GM23338 (cell line): ENCODE results near the gene TMEM165. TPM values are rescaled to one million over a fixed set of nuclear protein-coding genes. Genes with fewer than 3 reads are reported as not detected.

Experiments used
- ATAC-seq: fragments of 200-7000 bp; cut with Tn5 transposase; 3 replicates; pipeline ENCODE4 v1.9.1; 2020
- DNase-seq: peaks from one replicate; pipeline ENCODE4 v3.0.0-alpha.2; 2015; ENCODE audit warnings: low spot score
- H2AFZ ChIP-seq: fragments of 200-600 bp; sonication (generic); 2 replicates; pipeline ENCODE4 v1.8.0; 2016; ENCODE audit warnings: antibody characterized with exemption, mild to moderate bottlenecking, moderate library complexity
- H3F3A ChIP-seq: fragments of 200-600 bp; sonication (generic); replicated peaks from 2 replicates; pipeline ENCODE4 v1.8.0; 2017; ENCODE audit warnings: antibody characterized with exemption, mixed run types, low read depth
- H3K27ac ChIP-seq: fragments of 200-600 bp; sonication (generic); 2 replicates; pipeline ENCODE4 v1.6.1; 2016; ENCODE audit warnings: low read depth
- H3K27me3 ChIP-seq: fragments of 200-600 bp; sonication (generic); 2 replicates; pipeline ENCODE4 v1.8.0; 2016; ENCODE audit warnings: mild to moderate bottlenecking, mixed run types, moderate library complexity; ENCODE audit not compliant: insufficient read depth
- H3K36me3 ChIP-seq: fragments of 200-600 bp; sonication (generic); 2 replicates; pipeline ENCODE4 v1.8.0; 2016; ENCODE audit warnings: mild to moderate bottlenecking; ENCODE audit not compliant: insufficient read depth
- H3K4me1 ChIP-seq: fragments of 200-600 bp; sonication (generic); 2 replicates; pipeline ENCODE4 v1.8.0; 2016; ENCODE audit warnings: mild to moderate bottlenecking, moderate library complexity; ENCODE audit not compliant: insufficient read depth
- H3K4me2 ChIP-seq: fragments of 200-600 bp; sonication (generic); 2 replicates; pipeline ENCODE4 v1.7.1; 2017; ENCODE audit warnings: mixed run types
- H3K4me3 ChIP-seq: fragments of 200-600 bp; sonication (generic); 2 replicates; pipeline ENCODE4 v1.6.1; 2016; ENCODE audit warnings: mixed run types
- H3K79me2 ChIP-seq: fragments of 200-600 bp; sonication (generic); replicated peaks from 2 replicates; pipeline ENCODE4 v1.8.0; 2017; ENCODE audit warnings: mild to moderate bottlenecking; ENCODE audit not compliant: insufficient read depth
- H3K9me2 ChIP-seq: fragments of 200-600 bp; sonication (generic); 2 replicates; pipeline ENCODE4 v1.8.0; 2017; ENCODE audit not compliant: insufficient read depth
- H4K20me1 ChIP-seq: fragments of 200-600 bp; sonication (generic); replicated peaks from 2 replicates; pipeline ENCODE4 v1.8.0; 2017; ENCODE audit warnings: mild to moderate bottlenecking; ENCODE audit not compliant: insufficient read depth
- H3K27ac Mint-ChIP-seq: 2 replicates; pipeline ENCODE4 v1.8.0; 2020; ENCODE audit warnings: inconsistent platforms, mild to moderate bottlenecking, moderate library complexity, mixed read lengths
- H3K27me3 Mint-ChIP-seq: 3 replicates; pipeline ENCODE4 v1.8.0; 2022; ENCODE audit warnings: low read depth, mild to moderate bottlenecking, moderate library complexity, mixed read lengths, inconsistent platforms; ENCODE audit not compliant: insufficient read depth, poor library complexity
- H3K36me3 Mint-ChIP-seq: 3 replicates; pipeline ENCODE4 v1.8.0; 2021; ENCODE audit warnings: low read depth, mild to moderate bottlenecking, inconsistent platforms, moderate library complexity, mixed read lengths
- H3K4me1 Mint-ChIP-seq: 3 replicates; pipeline ENCODE4 v1.8.0; 2020; ENCODE audit warnings: mild to moderate bottlenecking, inconsistent platforms, mixed read lengths
- H3K4me3 Mint-ChIP-seq: 3 replicates; pipeline ENCODE4 v1.8.0; 2021; ENCODE audit warnings: moderate library complexity, mild to moderate bottlenecking, inconsistent platforms, mixed read lengths
- H3K9me3 Mint-ChIP-seq: 3 replicates; pipeline ENCODE4 v1.8.0; 2020; ENCODE audit warnings: moderate library complexity, mild to moderate bottlenecking, inconsistent platforms, mixed read lengths
- CREB1 ChIP-seq: fragments of 250-450 bp; sonication (Bioruptor Pico); IDR thresholded peaks from 2 replicates; pipeline ENCODE4 v1.5.0; 2020; ENCODE audit warnings: low read depth, mild to moderate bottlenecking, moderate library complexity
- EZH2phosphoT487 ChIP-seq: fragments of 200-600 bp; sonication (generic); IDR thresholded peaks from one replicate; pipeline ENCODE4 v1.8.1; 2018; ENCODE audit warnings: antibody characterized with exemption; ENCODE audit not compliant: unreplicated experiment
- JUNB ChIP-seq: IDR thresholded peaks from one replicate; pipeline ENCODE4 v1.6.1; 2016; ENCODE audit warnings: antibody characterized with exemption; ENCODE audit not compliant: unreplicated experiment
- NANOG ChIP-seq: IDR thresholded peaks from 2 replicates; pipeline ENCODE4 v1.6.1; 2016; ENCODE audit warnings: antibody characterized with exemption, borderline replicate concordance
- ZNF114 ChIP-seq: fragments of 250-450 bp; sonication (Bioruptor Pico); IDR thresholded peaks from 2 replicates; pipeline ENCODE4 v1.5.0; 2020; ENCODE audit warnings: mild to moderate bottlenecking, moderate library complexity
- polyA plus RNA-seq: library from polyadenylated mRNA; unstranded; fragments of >200 nt; fragmentation: Nextera tagmentation; extraction: Ambion mirVana; gene quantifications from 2 replicates; pipeline ENCODE4 v1.2.1, GENCODE V29; 2016
- total RNA-seq: library from RNA; depleted of rRNA; stranded (reverse); fragments of >200 nt; shearing (Covaris generic); gene quantifications from 2 replicates; pipeline ENCODE4 v1.2.3, GENCODE V29; 2014
- TF ChIP-seq, protein P1 (sequence below): IDR thresholded peaks from 2 replicates; pipeline ENCODE4 v1.6.1; 2016; ENCODE audit warnings: antibody characterized with exemption
- TF ChIP-seq, protein P2 (sequence below), 2 experiments: fragments of 200-600 bp in 1 of 2; sonication (generic) in 1 of 2; conservative IDR thresholded peaks; 2 replicates each; pipeline versions ENCODE4 v1.5.1 to v1.6.1; 2016 to 2017; ENCODE audit warnings: antibody characterized with exemption in 2 of 2, low read depth in 2 of 2, mild to moderate bottlenecking in 2 of 2, moderate library complexity in 1 of 2
- TF ChIP-seq, protein P3 (sequence below): IDR thresholded peaks from one replicate; pipeline ENCODE4 v1.6.1; 2018; ENCODE audit warnings: antibody characterized with exemption; ENCODE audit not compliant: unreplicated experiment
- TF ChIP-seq, protein P4 (sequence below): fragments of 250-450 bp; sonication (Bioruptor Pico); IDR thresholded peaks from 2 replicates; pipeline ENCODE4 v1.5.0; 2020; ENCODE audit warnings: mild to moderate bottlenecking, moderate library complexity

Gene TMEM165
- total and polyA plus RNA-seq, 2 experiments from 2014 or later, result 125 to 171 TPM

DNA sequence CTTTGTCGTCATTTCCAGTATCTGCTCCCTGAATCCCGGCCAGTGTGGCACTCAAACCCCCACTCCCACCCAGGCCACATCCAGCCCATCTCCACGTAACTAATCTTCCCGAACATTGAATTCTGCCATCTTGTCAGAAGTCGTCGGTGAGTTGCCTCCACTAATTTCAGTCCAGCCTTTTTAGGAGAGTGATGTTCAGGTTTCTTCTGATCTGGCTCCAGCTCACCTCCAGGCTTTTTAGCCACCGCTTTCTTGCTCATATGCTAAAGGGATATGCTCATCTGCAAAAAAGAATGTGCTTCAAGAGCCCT is 1.3 kb downstream of the TMEM165 start (continued):
- TF ChIP-seq ZNF114, result no peak
- TF ChIP-seq, protein P1, sequence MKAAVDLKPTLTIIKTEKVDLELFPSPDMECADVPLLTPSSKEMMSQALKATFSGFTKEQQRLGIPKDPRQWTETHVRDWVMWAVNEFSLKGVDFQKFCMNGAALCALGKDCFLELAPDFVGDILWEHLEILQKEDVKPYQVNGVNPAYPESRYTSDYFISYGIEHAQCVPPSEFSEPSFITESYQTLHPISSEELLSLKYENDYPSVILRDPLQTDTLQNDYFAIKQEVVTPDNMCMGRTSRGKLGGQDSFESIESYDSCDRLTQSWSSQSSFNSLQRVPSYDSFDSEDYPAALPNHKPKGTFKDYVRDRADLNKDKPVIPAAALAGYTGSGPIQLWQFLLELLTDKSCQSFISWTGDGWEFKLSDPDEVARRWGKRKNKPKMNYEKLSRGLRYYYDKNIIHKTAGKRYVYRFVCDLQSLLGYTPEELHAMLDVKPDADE, result no peak
- TF ChIP-seq, protein P2, sequence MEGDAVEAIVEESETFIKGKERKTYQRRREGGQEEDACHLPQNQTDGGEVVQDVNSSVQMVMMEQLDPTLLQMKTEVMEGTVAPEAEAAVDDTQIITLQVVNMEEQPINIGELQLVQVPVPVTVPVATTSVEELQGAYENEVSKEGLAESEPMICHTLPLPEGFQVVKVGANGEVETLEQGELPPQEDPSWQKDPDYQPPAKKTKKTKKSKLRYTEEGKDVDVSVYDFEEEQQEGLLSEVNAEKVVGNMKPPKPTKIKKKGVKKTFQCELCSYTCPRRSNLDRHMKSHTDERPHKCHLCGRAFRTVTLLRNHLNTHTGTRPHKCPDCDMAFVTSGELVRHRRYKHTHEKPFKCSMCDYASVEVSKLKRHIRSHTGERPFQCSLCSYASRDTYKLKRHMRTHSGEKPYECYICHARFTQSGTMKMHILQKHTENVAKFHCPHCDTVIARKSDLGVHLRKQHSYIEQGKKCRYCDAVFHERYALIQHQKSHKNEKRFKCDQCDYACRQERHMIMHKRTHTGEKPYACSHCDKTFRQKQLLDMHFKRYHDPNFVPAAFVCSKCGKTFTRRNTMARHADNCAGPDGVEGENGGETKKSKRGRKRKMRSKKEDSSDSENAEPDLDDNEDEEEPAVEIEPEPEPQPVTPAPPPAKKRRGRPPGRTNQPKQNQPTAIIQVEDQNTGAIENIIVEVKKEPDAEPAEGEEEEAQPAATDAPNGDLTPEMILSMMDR (conservative IDR thresholded peaks at IDR 0.05; ENCODE audit: low read depth in 2 of 2), result no peak

DNA sequence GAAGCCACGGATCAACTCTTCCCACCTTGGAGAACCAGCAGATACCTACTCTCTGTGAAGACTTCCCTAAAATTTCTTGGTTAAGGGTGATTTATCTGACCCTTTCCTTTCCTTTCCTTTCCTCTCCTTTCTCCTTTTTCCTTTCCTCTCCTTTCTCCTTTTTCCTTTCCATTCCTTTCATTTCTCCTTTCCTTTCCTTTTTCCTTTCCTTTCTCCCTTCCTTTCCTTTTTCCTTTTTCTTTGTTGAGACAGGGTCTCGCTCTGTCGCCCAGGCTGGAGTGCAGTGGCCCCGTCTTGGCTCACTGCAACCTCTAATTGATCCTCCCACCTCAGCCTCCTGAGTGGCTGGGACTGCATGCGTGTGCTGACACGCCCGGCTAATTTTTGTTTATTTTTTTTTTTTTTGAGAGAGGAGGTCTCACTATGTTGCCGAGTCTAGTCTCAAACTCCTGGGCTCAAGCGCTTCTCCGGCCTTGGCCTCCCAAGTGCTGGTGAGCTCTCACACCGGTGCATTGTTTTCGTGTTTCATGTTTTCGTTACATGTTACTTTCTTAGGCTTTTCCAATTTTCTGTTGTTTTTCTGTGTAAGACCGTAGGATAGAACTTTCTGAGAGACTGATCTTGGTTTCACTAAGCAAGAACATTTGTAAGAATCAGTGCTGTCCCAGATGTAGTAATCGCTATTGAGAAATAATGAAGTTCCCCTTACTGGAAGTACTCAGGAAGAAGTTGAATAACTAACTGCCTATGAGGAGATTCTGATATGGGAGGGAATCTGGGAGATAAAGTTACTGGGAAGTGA is 2.0 kb downstream of the TMEM165 start:
- peak overlapping the region; percentile 94 for H3K4me3 Mint-ChIP-seq
- Histone ChIP-seq H3F3A (no peaks in the 10 kb centered on the region), H3K4me1 (peaks cover 22% of the 10 kb centered on the region), H3K4me3 (peak overlapping the region; percentile 92), H3K36me3 (peaks cover 9% of the 10 kb centered on the region; the same call in 1 of the 2 replicates), H3K79me2 (peaks cover 64% of the 10 kb centered on the region), H3K4me2 (peak overlapping the region; percentile 87), H3K27me3 (no peaks in the 10 kb centered on the region), H3K27ac (peak overlapping the region; percentile 81), H3K9me2 (no peaks in the 10 kb centered on the region), H4K20me1 (peaks cover 42% of the 10 kb centered on the region), H2AFZ (no peak overlapping the region)
- H3K27me3 Mint-ChIP-seq, result peaks cover 4% of the 10 kb centered on the region
- peaks cover 24% of the 10 kb centered on the region for H3K4me1 Mint-ChIP-seq
- DNase-seq (no peak), ATAC-seq (no peak)
- no peaks in the 10 kb centered on the region; the same call in 1 of the 3 replicates for H3K9me3 Mint-ChIP-seq
- H3K27ac Mint-ChIP-seq, result peak overlapping the region; percentile 85
- peaks cover 40% of the 10 kb centered on the region for H3K36me3 Mint-ChIP-seq
- TF ChIP-seq JUNB, result no peak
- TF ChIP-seq, protein P3, sequence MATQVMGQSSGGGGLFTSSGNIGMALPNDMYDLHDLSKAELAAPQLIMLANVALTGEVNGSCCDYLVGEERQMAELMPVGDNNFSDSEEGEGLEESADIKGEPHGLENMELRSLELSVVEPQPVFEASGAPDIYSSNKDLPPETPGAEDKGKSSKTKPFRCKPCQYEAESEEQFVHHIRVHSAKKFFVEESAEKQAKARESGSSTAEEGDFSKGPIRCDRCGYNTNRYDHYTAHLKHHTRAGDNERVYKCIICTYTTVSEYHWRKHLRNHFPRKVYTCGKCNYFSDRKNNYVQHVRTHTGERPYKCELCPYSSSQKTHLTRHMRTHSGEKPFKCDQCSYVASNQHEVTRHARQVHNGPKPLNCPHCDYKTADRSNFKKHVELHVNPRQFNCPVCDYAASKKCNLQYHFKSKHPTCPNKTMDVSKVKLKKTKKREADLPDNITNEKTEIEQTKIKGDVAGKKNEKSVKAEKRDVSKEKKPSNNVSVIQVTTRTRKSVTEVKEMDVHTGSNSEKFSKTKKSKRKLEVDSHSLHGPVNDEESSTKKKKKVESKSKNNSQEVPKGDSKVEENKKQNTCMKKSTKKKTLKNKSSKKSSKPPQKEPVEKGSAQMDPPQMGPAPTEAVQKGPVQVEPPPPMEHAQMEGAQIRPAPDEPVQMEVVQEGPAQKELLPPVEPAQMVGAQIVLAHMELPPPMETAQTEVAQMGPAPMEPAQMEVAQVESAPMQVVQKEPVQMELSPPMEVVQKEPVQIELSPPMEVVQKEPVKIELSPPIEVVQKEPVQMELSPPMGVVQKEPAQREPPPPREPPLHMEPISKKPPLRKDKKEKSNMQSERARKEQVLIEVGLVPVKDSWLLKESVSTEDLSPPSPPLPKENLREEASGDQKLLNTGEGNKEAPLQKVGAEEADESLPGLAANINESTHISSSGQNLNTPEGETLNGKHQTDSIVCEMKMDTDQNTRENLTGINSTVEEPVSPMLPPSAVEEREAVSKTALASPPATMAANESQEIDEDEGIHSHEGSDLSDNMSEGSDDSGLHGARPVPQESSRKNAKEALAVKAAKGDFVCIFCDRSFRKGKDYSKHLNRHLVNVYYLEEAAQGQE, result no peak
- no peak for TF ChIP-seq EZH2phosphoT487
- TF ChIP-seq, protein P4, sequence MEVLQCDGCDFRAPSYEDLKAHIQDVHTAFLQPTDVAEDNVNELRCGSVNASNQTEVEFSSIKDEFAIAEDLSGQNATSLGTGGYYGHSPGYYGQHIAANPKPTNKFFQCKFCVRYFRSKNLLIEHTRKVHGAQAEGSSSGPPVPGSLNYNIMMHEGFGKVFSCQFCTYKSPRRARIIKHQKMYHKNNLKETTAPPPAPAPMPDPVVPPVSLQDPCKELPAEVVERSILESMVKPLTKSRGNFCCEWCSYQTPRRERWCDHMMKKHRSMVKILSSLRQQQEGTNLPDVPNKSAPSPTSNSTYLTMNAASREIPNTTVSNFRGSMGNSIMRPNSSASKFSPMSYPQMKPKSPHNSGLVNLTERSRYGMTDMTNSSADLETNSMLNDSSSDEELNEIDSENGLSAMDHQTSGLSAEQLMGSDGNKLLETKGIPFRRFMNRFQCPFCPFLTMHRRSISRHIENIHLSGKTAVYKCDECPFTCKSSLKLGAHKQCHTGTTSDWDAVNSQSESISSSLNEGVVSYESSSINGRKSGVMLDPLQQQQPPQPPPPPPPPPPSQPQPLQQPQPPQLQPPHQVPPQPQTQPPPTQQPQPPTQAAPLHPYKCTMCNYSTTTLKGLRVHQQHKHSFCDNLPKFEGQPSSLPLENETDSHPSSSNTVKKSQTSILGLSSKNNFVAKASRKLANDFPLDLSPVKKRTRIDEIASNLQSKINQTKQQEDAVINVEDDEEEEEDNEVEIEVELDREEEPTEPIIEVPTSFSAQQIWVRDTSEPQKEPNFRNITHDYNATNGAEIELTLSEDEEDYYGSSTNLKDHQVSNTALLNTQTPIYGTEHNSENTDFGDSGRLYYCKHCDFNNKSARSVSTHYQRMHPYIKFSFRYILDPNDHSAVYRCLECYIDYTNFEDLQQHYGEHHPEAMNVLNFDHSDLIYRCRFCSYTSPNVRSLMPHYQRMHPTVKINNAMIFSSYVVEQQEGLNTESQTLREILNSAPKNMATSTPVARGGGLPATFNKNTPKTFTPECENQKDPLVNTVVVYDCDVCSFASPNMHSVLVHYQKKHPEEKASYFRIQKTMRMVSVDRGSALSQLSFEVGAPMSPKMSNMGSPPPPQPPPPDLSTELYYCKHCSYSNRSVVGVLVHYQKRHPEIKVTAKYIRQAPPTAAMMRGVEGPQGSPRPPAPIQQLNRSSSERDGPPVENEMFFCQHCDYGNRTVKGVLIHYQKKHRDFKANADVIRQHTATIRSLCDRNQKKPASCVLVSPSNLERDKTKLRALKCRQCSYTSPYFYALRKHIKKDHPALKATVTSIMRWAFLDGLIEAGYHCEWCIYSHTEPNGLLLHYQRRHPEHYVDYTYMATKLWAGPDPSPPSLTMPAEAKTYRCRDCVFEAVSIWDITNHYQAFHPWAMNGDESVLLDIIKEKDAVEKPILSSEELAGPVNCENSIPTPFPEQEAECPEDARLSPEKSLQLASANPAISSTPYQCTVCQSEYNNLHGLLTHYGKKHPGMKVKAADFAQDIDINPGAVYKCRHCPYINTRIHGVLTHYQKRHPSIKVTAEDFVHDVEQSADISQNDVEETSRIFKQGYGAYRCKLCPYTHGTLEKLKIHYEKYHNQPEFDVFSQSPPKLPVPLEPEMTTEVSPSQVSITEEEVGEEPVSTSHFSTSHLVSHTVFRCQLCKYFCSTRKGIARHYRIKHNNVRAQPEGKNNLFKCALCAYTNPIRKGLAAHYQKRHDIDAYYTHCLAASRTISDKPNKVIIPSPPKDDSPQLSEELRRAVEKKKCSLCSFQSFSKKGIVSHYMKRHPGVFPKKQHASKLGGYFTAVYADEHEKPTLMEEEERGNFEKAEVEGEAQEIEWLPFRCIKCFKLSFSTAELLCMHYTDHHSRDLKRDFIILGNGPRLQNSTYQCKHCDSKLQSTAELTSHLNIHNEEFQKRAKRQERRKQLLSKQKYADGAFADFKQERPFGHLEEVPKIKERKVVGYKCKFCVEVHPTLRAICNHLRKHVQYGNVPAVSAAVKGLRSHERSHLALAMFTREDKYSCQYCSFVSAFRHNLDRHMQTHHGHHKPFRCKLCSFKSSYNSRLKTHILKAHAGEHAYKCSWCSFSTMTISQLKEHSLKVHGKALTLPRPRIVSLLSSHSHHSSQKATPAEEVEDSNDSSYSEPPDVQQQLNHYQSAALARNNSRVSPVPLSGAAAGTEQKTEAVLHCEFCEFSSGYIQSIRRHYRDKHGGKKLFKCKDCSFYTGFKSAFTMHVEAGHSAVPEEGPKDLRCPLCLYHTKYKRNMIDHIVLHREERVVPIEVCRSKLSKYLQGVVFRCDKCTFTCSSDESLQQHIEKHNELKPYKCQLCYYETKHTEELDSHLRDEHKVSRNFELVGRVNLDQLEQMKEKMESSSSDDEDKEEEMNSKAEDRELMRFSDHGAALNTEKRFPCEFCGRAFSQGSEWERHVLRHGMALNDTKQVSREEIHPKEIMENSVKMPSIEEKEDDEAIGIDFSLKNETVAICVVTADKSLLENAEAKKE (CRISPR knock-in tag), result no peak
- TF ChIP-seq NANOG, result no peak
- TF ChIP-seq, protein P2 (conservative IDR thresholded peaks at IDR 0.05; ENCODE audit: low read depth in 2 of 2), result no peak
- no peak for TF ChIP-seq CREB1 (CRISPR knock-in tag)
